GM21526 (cell line): ENCODE results near the gene EPHA1.

Source experiments
- ATAC-seq: cut with Tn5 transposase; IDR thresholded peaks from one replicate; pipeline ENCODE4 v1.9.1; 2021; ENCODE audit warnings: moderate library complexity; ENCODE audit not compliant: unreplicated experiment, low FRiP score

Gene EPHA1

GRCh38 chr7:143379611-143380259 is 28.9 kb downstream of the EPHA1 start:
- peak; percentile 2 for ATAC-seq

- no peak for ATAC-seq
Observed at GRCh38 chr7:143376396-143376795, 32.3 kb downstream of the EPHA1 start.

- no peak for ATAC-seq
Observed at GRCh38 chr7:143375298-143376034, 33.2 kb downstream of the EPHA1 start.

- no peak for ATAC-seq
Observed at GRCh38 chr7:143374561-143374960, 34.1 kb downstream of the EPHA1 start.

- ATAC-seq: no peak
Observed at GRCh38 chr7:143373255-143373794, 35.3 kb downstream of the EPHA1 start.

- ATAC-seq: no peak
Observed at GRCh38 chr7:143372070-143372469, 36.6 kb downstream of the EPHA1 start.

- ATAC-seq: no peak
Observed at GRCh38 chr7:143369678-143370651, 38.7 kb downstream of the EPHA1 start.

GRCh38 chr7:143368387-143368786 is 40.3 kb downstream of the EPHA1 start:
- ATAC-seq: no peak

- no peak for ATAC-seq
Observed at GRCh38 chr7:143367972-143368371, 40.7 kb downstream of the EPHA1 start.

GRCh38 chr7:143363016-143363937 is 45.4 kb downstream of the EPHA1 start:
- no peak for ATAC-seq

GRCh38 chr7:143362131-143363015 is 46.3 kb downstream of the EPHA1 start, which contains the start of gene FAM131B:
Gene FAM131B, minus strand, starts transcription at chr7:143362713. Its CDS starts 110 bp downstream, at chr7:143362603.
- ATAC-seq: no peak

- ATAC-seq: no peak
Observed at GRCh38 chr7:143361552-143362130, 47.0 kb downstream of the EPHA1 start.

GRCh38 chr7:143360788-143361551 is 47.7 kb downstream of the EPHA1 start:
- ATAC-seq: no peak

GRCh38 chr7:143359771-143360353 is 48.8 kb downstream of the EPHA1 start:
- ATAC-seq: no peak

GRCh38 chr7:143358626-143359025 is 50.0 kb downstream of the EPHA1 start:
- ATAC-seq: no peak

GRCh38 chr7:143356414-143357050 is 52.1 kb downstream of the EPHA1 start:
- no peak for ATAC-seq
